K562 (cell line): Measurements from ENCODE around the gene MICAL2. TPM values are rescaled to one million over a fixed set of nuclear protein-coding genes. Genes with fewer than 3 reads are reported as not detected.

ENCODE experiments used
- COPS2 ChIP-seq: fragments of 450-650 bp; conservative IDR thresholded peaks from 2 replicates; pipeline ENCODE4 v1.6.1; 2016; ENCODE audit warnings: mild to moderate bottlenecking, moderate library complexity
- EP300 ChIP-seq: IDR thresholded peaks from 2 replicates; pipeline ENCODE4 v1.6.1; 2012; ENCODE audit warnings: low read length, improper control_type of control experiment
- HCFC1 ChIP-seq: IDR thresholded peaks from 2 replicates; pipeline ENCODE4 v1.6.1; 2012; ENCODE audit warnings: low read depth, low read length, improper control_type of control experiment
- HNRNPLL ChIP-seq: fragments of 200-400 bp; formaldehyde crosslinking; IDR thresholded peaks from 2 replicates; pipeline ENCODE4 v1.6.1; 2017; ENCODE audit warnings: low read length, low read depth, mild to moderate bottlenecking; ENCODE audit not compliant: poor library complexity, severe bottlenecking
- MAX ChIP-seq: sonication (generic); formaldehyde crosslinking; IDR thresholded peaks from 2 replicates; pipeline ENCODE4 v1.9.0; 2022; ENCODE audit warnings: mild to moderate bottlenecking, missing genetic modification reagents
- MAZ ChIP-seq, 2 experiments: fragments of 450-650 bp in 1 of 2; sonication (generic) in 1 of 2; formaldehyde crosslinking; IDR thresholded peaks in 1 of 2; conservative IDR thresholded peaks in 1 of 2; 2 replicates each; pipeline versions ENCODE4 v1.4.0 to v1.5.0; 2020; ENCODE audit warnings: mild to moderate bottlenecking in 1 of 2, missing genetic modification reagents in 1 of 2
- MCM7 ChIP-seq, 2 experiments: fragments of 450-650 bp; IDR thresholded peaks; 2 replicates each; pipeline ENCODE4 v1.6.1; 2016 to 2018
- NFIC ChIP-seq: fragments of 450-650 bp; IDR thresholded peaks from 2 replicates; pipeline ENCODE4 v1.6.1; 2017; ENCODE audit warnings: mild to moderate bottlenecking, inconsistent platforms
- NRF1 ChIP-seq, 2 experiments: fragments of 450-650 bp; IDR thresholded peaks in 1 of 2; conservative IDR thresholded peaks in 1 of 2; 2 replicates each; pipeline ENCODE4 v1.6.1; 2014; ENCODE audit warnings: mild to moderate bottlenecking in 2 of 2
- SLC30A9 ChIP-seq: fragments of 250-450 bp; sonication (Bioruptor Pico); IDR thresholded peaks from 2 replicates; pipeline ENCODE4 v1.8.0; 2022; ENCODE audit warnings: mild to moderate bottlenecking, moderate library complexity
- STAT5B ChIP-seq: fragments of 250-450 bp; sonication (Bioruptor Pico); IDR thresholded peaks from 2 replicates; pipeline ENCODE4 v1.8.0; 2021; ENCODE audit warnings: mild to moderate bottlenecking, inconsistent platforms
- ZNF583 ChIP-seq: fragments of 250-450 bp; sonication (Bioruptor Pico); IDR thresholded peaks from 2 replicates; pipeline ENCODE4 v1.4.0; 2020
- polyA plus RNA-seq, 8 experiments: library from polyadenylated mRNA; depleted of rRNA in 4 of 8; stranded (reverse) in 5 of 8; unstranded in 3 of 8; fragments of >200 nt; fragmentation: Nextera tagmentation in 2 of 8; fragmentation: Illumina TruSeq in 1 of 8; extraction: Ambion mirVana in 2 of 8; extraction: Trizol in 1 of 8; gene quantifications; 2 replicates each; pipeline versions ENCODE4 v1.2.1 to v1.2.3, GENCODE V29; 2011 to 2014; ENCODE audit warnings: inconsistent platforms in 1 of 8, missing spikeins in 1 of 8
- total RNA-seq, 7 experiments: library from RNA; depleted of rRNA in 6 of 7; stranded (reverse); fragments of >200 nt in 6 of 7; fragmentation: Illumina TruSeq in 2 of 7; extraction: Trizol in 2 of 7; gene quantifications; 2 replicates each; pipeline versions ENCODE4 v1.2.1 to v1.2.3, GENCODE V29; 2011 to 2021; ENCODE audit warnings: low replicate concordance in 1 of 7
- TF ChIP-seq, protein P1 (sequence below): fragments of 450-650 bp; IDR thresholded peaks from 2 replicates; pipeline ENCODE4 v1.7.1; 2018; ENCODE audit warnings: mild to moderate bottlenecking, low read depth; ENCODE audit not compliant: partially characterized antibody
- TF ChIP-seq, protein P2 (sequence below): fragments of 450-650 bp; IDR thresholded peaks from 2 replicates; pipeline ENCODE4 v1.6.1; 2016; ENCODE audit warnings: mild to moderate bottlenecking, moderate library complexity

MICAL2 gene
- total and polyA plus RNA-seq, 9 of the 15 experiments (the other 6 are each of a cell fraction or from before 2014, with no cell fraction given): 4.7 to 64.2 (median 33.6) TPM

- TF ChIP-seq, protein P1, sequence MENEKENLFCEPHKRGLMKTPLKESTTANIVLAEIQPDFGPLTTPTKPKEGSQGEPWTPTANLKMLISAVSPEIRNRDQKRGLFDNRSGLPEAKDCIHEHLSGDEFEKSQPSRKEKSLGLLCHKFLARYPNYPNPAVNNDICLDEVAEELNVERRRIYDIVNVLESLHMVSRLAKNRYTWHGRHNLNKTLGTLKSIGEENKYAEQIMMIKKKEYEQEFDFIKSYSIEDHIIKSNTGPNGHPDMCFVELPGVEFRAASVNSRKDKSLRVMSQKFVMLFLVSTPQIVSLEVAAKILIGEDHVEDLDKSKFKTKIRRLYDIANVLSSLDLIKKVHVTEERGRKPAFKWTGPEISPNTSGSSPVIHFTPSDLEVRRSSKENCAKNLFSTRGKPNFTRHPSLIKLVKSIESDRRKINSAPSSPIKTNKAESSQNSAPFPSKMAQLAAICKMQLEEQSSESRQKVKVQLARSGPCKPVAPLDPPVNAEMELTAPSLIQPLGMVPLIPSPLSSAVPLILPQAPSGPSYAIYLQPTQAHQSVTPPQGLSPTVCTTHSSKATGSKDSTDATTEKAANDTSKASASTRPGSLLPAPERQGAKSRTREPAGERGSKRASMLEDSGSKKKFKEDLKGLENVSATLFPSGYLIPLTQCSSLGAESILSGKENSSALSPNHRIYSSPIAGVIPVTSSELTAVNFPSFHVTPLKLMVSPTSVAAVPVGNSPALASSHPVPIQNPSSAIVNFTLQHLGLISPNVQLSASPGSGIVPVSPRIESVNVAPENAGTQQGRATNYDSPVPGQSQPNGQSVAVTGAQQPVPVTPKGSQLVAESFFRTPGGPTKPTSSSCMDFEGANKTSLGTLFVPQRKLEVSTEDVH: no peak
- TF ChIP-seq MAX (CRISPR knock-in tag) (peak; percentile 78), MCM7 (IDR thresholded peaks at IDR 0.05) (no peak), EP300 (peak; percentile 91), HNRNPLL (no peak), MAZ (CRISPR knock-in tag; conservative IDR thresholded peaks at IDR 0.05 in 1 of 2, IDR thresholded peaks at IDR 0.05 in 1 of 2) (peak; percentile 22 to 71; a peak in 2 of 4 replicates), SLC30A9 (CRISPR knock-in tag) (no peak), COPS2 (no peak), NFIC (peak; percentile 78), STAT5B (CRISPR knock-in tag) (no peak), ZNF583 (CRISPR knock-in tag) (no peak), NRF1 (conservative IDR thresholded peaks at IDR 0.05 in 1 of 2, IDR thresholded peaks at IDR 0.05 in 1 of 2) (0 out of 4 replicates have a peak, but pooled peaks of 1 of the 2 experiments have one; percentile 10), HCFC1 (no peak)
- TF ChIP-seq, protein P2, sequence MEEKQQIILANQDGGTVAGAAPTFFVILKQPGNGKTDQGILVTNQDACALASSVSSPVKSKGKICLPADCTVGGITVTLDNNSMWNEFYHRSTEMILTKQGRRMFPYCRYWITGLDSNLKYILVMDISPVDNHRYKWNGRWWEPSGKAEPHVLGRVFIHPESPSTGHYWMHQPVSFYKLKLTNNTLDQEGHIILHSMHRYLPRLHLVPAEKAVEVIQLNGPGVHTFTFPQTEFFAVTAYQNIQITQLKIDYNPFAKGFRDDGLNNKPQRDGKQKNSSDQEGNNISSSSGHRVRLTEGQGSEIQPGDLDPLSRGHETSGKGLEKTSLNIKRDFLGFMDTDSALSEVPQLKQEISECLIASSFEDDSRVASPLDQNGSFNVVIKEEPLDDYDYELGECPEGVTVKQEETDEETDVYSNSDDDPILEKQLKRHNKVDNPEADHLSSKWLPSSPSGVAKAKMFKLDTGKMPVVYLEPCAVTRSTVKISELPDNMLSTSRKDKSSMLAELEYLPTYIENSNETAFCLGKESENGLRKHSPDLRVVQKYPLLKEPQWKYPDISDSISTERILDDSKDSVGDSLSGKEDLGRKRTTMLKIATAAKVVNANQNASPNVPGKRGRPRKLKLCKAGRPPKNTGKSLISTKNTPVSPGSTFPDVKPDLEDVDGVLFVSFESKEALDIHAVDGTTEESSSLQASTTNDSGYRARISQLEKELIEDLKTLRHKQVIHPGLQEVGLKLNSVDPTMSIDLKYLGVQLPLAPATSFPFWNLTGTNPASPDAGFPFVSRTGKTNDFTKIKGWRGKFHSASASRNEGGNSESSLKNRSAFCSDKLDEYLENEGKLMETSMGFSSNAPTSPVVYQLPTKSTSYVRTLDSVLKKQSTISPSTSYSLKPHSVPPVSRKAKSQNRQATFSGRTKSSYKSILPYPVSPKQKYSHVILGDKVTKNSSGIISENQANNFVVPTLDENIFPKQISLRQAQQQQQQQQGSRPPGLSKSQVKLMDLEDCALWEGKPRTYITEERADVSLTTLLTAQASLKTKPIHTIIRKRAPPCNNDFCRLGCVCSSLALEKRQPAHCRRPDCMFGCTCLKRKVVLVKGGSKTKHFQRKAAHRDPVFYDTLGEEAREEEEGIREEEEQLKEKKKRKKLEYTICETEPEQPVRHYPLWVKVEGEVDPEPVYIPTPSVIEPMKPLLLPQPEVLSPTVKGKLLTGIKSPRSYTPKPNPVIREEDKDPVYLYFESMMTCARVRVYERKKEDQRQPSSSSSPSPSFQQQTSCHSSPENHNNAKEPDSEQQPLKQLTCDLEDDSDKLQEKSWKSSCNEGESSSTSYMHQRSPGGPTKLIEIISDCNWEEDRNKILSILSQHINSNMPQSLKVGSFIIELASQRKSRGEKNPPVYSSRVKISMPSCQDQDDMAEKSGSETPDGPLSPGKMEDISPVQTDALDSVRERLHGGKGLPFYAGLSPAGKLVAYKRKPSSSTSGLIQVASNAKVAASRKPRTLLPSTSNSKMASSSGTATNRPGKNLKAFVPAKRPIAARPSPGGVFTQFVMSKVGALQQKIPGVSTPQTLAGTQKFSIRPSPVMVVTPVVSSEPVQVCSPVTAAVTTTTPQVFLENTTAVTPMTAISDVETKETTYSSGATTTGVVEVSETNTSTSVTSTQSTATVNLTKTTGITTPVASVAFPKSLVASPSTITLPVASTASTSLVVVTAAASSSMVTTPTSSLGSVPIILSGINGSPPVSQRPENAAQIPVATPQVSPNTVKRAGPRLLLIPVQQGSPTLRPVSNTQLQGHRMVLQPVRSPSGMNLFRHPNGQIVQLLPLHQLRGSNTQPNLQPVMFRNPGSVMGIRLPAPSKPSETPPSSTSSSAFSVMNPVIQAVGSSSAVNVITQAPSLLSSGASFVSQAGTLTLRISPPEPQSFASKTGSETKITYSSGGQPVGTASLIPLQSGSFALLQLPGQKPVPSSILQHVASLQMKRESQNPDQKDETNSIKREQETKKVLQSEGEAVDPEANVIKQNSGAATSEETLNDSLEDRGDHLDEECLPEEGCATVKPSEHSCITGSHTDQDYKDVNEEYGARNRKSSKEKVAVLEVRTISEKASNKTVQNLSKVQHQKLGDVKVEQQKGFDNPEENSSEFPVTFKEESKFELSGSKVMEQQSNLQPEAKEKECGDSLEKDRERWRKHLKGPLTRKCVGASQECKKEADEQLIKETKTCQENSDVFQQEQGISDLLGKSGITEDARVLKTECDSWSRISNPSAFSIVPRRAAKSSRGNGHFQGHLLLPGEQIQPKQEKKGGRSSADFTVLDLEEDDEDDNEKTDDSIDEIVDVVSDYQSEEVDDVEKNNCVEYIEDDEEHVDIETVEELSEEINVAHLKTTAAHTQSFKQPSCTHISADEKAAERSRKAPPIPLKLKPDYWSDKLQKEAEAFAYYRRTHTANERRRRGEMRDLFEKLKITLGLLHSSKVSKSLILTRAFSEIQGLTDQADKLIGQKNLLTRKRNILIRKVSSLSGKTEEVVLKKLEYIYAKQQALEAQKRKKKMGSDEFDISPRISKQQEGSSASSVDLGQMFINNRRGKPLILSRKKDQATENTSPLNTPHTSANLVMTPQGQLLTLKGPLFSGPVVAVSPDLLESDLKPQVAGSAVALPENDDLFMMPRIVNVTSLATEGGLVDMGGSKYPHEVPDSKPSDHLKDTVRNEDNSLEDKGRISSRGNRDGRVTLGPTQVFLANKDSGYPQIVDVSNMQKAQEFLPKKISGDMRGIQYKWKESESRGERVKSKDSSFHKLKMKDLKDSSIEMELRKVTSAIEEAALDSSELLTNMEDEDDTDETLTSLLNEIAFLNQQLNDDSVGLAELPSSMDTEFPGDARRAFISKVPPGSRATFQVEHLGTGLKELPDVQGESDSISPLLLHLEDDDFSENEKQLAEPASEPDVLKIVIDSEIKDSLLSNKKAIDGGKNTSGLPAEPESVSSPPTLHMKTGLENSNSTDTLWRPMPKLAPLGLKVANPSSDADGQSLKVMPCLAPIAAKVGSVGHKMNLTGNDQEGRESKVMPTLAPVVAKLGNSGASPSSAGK: peak; percentile 59
Observed at GRCh38 chr11:12149672-12150225, 39.4 kb downstream of the MICAL2 start (continued).
